Measurements from ENCODE around the gene IMPG2.

GRCh38 chr3:101271728-101272127 lies 48.6 kb downstream of the IMPG2 start:
- TF ChIP-seq POLR2A (IDR thresholded peaks at IDR 0.05) = no peak
- TF ChIP-seq CTCF (IDR thresholded peaks at IDR 0.05) = no peak
- no peak for TF ChIP-seq POLR2AphosphoS5 (IDR thresholded peaks at IDR 0.05)
